ENCODE results near the gene A3GALT2. TPM values are rescaled to one million over a fixed set of nuclear protein-coding genes. Genes with fewer than 3 reads are reported as not detected.
A peak's percentile ranks its signal among the peaks of the same experiment; 100 is the strongest.
"Not testable (repeated sequence)": the region's sequence is repeated elsewhere in the genome, so short reads cannot be mapped to it uniquely, and the experiment has no call there.

A3GALT2 gene
- total RNA-seq, 1 donor from 2014 or later = not detected

DNA sequence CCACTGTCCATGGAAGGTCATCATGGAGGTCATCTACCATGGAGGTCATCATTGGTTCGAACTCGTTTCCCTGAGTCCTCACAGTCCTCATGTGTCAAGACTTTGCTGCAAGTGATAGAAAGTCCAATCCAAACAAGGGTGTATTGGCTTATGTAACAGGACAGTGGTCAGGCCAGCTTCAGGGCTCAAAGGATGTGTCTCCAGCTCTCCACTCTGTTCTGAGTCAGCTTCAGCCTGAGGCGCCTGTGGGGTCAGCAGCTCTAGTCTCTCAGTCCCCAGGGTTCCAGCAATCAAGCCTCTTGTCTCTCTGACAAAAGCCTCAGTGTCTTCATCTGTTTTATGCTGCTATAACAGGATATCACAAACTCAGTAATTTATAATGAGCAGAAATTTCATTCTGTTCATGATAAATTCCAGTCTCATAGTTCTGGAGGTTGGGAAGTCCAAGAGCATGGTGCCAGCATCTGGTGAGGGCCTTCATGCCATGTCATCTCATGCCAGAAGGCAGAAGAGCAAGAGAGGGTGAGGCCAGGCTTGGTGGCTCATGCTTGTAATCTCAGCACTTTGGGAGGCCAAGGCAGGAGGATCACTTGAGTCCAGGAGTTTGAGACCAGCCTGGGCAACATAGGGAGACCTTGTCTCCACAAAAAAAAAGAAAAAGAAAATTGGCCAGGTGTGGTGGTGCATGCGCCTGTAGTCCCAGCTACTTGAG is 19.5 kb downstream of the A3GALT2 start:
- peak; percentile 28 for ATAC-seq (ENCODE audit: poor library complexity)
- intact Hi-C loops (cut with DNase I) = no loop called here
- peak; percentile 42 for DNase-seq

DNA sequence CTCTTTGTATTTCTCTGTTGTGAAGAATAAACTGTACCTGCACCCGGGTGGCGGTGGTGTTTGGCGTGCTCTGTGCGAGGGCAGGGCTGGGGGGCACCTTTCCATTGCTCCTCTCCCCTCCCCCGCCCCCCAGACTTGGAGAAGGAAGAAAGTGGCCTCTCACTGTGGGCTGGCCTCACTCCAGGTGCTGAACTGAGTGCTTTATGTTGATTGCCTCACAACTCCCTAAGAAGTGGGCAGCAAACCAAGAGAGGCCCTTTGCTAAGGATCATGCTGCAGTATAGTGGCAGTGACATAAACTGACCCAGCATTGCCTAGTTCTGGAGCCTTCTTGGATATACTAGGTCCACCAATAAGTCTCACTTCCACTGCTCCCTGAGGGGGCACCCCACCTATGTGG is 20.2 kb downstream of the A3GALT2 start:
- peak; percentile 72 for DNase-seq
- intact Hi-C loops (cut with DNase I) = no loop called here
- ATAC-seq (ENCODE audit: poor library complexity) = peak; percentile 51

DNA sequence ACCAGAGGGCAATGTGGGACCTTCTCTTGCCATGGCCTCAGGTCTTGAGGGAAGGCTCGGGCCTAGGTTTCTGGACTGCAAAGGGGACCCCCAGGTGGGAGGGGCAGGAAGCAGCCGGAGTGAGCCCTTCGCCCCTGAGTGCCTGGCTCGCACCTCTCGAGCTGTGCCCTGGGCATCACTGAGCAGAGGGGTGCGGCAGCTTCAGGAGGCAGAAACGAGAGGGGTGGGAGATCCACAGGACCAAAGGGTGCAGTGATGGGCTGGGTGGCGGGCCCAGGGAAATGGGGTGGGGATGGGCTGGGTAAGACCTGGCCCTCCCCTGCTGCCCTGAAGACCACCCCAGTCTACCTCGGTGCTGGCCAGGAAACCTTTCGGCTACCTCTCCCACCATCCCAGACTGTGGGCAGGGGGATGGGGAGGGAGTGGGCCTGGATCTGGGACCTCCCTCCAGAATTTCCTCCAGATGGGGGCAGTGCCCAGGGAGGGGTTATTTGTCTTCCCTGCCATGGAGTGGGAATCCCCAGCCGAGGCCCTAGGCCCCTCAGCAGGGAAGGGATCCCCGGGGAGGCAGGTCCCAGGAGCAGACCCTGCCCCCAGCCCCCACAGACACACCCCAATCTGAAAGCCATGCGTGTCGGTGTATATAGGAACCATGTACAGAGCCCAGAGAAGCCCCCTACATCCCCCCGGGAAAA is 21.3 kb downstream of the A3GALT2 start:
- peak; percentile 38 for DNase-seq
- ATAC-seq (ENCODE audit: poor library complexity) = no peak
- intact Hi-C loops (cut with DNase I) = loop anchor here (5.0 to 10.0 kb wide), 2 partner anchors 75 to 173 kb away; partner anchors contain the start of gene ZSCAN20

DNA sequence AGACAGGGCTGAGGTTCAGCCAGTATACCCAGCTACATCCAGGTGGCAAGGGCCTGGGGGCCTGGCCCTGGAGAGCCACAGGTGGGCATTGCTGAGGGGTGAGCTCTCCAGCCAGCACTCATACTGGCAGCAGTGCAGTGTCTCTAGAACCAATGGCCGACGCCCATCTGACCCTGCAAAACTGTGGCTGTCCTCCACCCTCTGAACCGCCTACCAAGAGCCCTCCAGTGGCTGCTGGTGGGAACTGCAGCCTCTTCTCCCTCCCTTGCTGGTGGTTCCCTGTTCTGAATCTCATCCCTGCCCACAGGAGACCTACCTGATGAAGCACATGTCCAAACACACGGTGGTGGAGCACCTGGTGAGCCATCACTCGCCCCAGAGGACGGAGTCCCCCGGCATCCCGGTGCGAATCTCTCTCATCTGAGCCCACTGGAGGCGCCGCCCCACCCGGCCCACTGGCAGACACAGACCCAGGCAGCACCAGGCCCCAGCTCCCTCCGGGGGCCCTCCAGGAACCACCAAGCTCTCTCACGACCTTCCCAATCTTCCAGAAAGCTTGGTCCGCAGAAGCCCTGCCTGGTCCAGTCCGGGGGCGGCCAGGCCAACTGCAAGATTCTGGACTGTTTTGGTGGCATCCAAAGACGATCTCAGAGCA is 22.1 kb downstream of the A3GALT2 start:
- peak; percentile 70 for ATAC-seq (ENCODE audit: poor library complexity)
- intact Hi-C loops (cut with DNase I) = loop anchor here (5.0 to 10.0 kb wide), 2 partner anchors 74 to 174 kb away; partner anchors contain the start of gene ZSCAN20
- peak; percentile 89 for DNase-seq

DNA sequence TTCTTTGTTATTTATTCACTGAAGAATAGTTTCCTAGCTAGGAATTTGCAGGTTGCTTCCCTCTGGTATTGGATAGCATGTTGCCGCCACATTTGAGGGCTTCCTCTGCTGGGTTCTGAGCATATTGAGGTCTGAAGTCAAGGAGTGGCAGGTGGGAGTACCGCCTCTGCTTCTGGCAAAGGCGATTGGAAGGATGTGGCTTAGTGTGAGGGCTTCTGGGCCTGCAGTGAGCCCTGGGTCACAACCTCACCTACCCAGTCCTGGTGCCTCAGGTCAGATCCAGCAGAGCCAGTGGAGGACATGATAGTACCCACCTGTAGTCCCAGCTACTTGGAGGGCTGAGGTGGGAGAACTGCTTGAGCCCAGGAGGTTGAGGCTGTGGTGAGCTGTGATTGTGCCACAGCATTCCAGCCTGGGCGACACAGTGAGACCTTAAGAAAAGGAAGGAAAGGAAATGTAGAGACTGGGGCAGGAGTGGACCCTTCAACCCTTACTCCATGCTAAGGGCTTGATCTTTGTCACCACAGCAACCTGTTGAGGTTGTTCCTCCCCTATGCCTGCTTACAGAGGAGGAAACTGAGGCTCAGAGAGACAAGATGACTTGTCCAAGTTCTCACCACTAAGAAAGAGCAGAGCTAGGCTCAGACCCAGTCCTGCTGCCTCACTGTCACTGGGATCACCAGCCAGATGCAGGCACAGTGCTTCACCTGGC is 22.8 kb downstream of the A3GALT2 start:
- DNase-seq (no peak), ATAC-seq (ENCODE audit: poor library complexity) (no peak)
- intact Hi-C loops (cut with DNase I) = loop anchor here (5.0 to 10.0 kb wide), 2 partner anchors 73 to 174 kb away; partner anchors contain the start of gene ZSCAN20

DNA sequence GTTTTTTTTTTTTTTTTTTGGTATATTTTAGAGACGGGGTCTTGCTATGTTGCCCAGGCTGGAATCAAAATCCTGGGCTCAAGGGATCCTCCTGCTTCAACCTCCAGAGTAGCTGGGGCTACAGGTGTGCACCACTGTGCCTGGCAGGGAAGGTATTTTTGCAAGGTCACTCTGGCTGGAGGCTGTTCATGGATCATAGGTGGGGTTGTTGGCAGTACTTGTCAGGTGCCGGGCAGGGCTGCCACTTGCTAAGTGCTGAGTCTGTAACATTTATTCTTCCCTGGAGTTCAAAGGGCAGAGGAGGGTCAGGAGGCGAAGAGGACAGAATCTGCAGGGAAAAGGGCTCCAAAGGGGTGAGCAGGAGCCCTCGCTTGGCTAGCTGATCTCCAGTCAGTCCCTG is 24.1 kb downstream of the A3GALT2 start:
- intact Hi-C loops (cut with DNase I) = loop anchor here (5.0 to 10.0 kb wide), 2 partner anchors 72 to 175 kb away; partner anchors contain the start of gene ZSCAN20
- no peak for DNase-seq

DNA sequence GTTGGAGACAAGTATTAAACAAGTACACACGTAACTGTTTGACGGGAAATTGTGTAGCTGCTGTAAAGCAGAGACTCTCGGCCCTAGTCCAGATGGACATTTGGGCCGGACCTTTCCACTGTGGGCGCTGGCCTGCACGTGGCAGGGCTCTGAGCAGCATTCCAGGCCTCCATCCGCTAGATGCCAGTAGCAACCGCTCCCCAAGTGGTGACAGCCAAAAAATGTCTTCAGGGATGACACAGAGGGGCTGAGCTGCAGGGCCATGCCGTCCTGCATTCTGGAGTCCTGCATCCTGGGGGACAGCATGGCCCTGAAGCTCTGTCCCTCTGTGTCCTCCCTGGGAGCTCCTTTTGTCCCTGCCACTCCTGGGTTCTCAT is 24.8 kb downstream of the A3GALT2 start:
- intact Hi-C loops (cut with DNase I) = loop anchor here (5.0 to 10.0 kb wide), 2 partner anchors 71 to 176 kb away; partner anchors contain the start of gene ZSCAN20
- DNase-seq (peak; percentile 43), ATAC-seq (ENCODE audit: poor library complexity) (no peak)

More for the DNA sequence above, 24.1 kb downstream of the A3GALT2 start:
- ATAC-seq (ENCODE audit: poor library complexity) = no peak

DNA sequence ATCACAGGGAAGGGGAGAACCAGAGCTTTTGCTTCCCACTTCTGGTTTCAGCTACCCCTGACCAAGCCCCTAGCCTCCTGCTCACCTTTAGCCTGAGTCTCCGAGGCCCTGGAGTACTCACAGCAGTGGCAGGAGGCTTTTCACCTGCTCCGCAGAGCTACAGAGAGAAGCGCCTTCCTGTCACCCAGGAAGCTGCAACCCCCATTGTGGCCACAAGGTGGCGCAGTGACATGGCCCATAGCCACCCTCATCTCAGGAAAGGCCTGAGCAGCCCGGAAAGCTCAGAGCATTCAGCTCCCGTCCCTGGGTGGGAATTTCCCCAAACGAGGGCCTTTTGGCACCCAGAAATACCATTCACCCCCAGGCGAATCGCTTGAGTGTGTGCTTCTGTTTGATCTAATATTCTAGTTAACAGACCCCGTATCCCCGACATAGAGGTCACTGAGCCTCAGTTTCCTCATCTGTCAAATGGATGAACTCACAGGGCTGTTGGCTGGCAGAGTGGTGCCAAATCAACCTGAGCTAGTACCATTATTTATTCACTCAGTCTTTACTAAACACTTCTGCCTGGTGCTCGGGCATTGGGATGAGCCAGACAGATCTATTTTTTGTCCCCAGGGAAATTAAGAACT is 25.3 kb downstream of the A3GALT2 start:
- peak; percentile 93 for DNase-seq
- ATAC-seq (ENCODE audit: poor library complexity) = peak; percentile 90
- intact Hi-C loops (cut with DNase I) = loop anchor here (2.0 to 10.0 kb wide), 3 partner anchors 71 to 177 kb away; partner anchors contain the start of gene ZSCAN20

DNA sequence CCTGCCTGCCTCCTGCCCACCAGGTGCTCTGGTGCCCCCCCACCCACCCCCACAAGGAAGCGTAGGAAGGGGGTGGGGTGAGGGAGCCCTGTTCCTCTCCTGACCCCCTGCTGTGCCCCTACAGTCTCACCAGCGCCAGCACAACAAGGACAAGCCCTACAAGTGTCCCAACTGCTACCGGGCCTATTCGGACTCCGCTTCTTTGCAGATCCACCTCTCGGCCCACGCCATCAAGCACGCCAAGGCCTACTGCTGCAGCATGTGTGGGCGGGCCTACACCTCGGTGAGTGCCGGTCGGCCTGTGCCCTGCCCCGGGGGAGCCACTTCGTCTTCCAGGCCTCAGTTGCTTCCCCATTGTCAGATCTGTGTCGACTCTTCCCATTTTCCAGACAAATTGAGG is 25.9 kb downstream of the A3GALT2 start:
- ATAC-seq (ENCODE audit: poor library complexity) (no peak), DNase-seq (peak; percentile 32)
- intact Hi-C loops (cut with DNase I) = loop anchor here (2.0 to 10.0 kb wide), 3 partner anchors 70 to 177 kb away; partner anchors contain the start of gene ZSCAN20

DNA sequence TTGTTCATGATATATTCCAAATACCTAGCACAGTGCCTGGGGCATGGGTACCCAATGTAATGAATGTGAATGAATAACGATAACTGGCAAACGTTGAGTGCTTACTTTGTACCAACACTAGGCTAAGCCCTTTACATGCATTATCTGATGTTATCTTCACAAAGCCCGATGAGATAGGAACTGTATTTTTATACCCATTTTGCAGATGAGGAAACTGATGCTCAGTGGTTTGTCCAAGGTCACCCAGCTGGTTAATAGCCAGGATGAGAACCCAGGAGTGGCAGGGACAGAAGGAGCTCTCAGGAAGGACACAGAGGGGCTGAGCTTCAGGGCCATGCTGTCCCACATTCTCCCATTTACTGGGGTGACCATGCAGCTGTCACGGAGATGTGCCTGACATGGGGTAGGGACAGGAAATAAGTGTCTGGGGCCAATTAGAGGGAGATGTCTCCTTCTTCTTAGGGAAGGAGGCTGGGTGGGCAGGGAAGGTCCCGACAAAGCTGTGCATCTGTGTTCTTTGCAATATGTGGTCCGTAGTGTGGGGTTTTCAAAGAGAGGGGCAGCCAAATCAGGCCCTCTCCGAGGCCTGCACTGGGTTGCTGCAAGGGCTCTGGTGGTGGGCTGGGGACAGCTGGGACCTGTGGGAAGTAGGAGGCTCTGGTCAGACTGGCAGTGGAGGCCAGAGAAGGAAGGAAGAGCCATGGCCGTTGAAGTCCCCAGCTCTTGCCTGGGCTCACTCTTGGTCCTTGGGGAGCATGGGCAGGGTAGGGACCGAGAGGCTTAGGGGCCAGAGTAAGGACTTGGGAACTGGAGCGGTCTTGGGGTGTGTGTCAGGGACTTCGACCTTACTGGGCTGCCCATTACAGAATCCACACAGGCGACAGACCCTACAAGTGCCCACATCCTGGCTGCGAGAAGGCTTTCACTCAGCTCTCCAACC is 26.6 kb downstream of the A3GALT2 start:
- no peak for ATAC-seq (ENCODE audit: poor library complexity)
- intact Hi-C loops (cut with DNase I) = loop anchor here (2.0 to 10.0 kb wide), 3 partner anchors 70 to 178 kb away; partner anchors contain the start of gene ZSCAN20
- peak; percentile 26 for DNase-seq

DNA sequence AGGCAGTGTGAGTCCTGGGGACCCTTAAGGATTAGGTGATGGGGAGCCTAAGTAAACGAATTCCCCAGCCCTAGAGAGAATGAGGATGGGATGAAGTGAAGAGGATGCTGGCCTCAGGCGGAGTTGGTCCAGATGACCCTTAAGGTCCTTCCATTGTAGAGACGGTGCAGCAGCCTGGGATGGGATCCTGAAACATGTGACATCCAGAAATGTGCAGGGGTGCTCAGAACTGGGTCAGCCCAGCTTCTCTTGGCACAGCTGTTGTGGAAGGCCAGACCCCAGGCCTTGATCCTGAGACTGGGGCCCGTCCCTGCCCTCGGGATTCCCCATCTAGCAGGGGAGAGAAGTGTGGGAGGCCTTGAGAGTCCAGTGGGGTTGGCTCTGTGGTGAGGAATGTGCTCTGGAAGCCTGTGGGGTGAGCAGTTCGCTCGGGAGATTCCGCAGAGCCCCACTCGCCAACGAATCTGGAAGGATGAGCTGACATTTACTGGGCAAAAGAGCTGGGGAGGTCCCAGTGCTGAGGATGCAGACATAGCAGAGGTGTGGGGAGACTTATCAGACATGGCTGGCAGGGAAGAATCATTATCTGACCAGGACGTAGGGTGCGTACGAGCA is 28.1 kb downstream of the A3GALT2 start:
- intact Hi-C loops (cut with DNase I) = loop anchor here (10.0 kb wide), 1 partner anchor 68 kb away; no protein-coding TSS in a partner anchor
- ATAC-seq (ENCODE audit: poor library complexity) (no peak), DNase-seq (peak; percentile 26)

DNA sequence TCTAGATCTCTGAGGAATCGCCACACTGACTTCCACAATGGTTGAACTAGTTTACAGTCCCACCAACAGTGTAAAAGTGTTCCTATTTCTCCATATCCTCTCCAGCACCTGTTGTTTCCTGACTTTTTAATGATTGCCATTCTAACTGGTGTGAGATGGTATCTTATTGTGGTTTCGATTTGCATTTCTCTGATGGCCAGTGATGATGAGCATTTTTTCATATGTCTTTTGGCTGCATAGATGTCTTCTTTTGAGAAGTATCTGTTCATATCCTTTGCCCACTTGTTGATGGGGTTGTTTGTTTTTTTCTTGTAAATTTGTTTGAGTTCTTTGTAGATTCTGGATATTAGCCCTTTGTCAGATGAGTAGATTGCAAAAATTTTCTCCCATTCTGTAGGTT is 30.3 kb downstream of the A3GALT2 start:
- not testable (repeated sequence) for ATAC-seq (ENCODE audit: poor library complexity); DNase-seq
- intact Hi-C loops (cut with DNase I) = loop anchor here (10.0 kb wide), 1 partner anchor 66 kb away; no protein-coding TSS in a partner anchor

DNA sequence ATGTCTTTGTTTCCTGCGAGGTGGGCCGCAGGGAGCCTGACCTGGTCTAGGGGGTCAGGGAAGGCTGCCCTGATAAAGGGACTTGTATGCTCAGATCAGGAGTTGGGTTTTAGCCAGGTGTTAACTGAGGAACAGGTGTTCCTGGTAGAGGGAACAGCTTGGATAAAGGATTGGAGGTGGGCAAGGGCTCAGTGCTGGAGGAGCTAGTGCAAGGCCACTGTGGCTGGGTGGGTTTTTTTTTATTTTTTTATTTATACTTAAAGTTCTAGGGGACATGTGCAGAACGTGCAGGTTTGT is 31.1 kb downstream of the A3GALT2 start:
- no peak for ATAC-seq (ENCODE audit: poor library complexity)
- intact Hi-C loops (cut with DNase I) = loop anchor here (10.0 kb wide), 1 partner anchor 65 kb away; no protein-coding TSS in a partner anchor

DNA sequence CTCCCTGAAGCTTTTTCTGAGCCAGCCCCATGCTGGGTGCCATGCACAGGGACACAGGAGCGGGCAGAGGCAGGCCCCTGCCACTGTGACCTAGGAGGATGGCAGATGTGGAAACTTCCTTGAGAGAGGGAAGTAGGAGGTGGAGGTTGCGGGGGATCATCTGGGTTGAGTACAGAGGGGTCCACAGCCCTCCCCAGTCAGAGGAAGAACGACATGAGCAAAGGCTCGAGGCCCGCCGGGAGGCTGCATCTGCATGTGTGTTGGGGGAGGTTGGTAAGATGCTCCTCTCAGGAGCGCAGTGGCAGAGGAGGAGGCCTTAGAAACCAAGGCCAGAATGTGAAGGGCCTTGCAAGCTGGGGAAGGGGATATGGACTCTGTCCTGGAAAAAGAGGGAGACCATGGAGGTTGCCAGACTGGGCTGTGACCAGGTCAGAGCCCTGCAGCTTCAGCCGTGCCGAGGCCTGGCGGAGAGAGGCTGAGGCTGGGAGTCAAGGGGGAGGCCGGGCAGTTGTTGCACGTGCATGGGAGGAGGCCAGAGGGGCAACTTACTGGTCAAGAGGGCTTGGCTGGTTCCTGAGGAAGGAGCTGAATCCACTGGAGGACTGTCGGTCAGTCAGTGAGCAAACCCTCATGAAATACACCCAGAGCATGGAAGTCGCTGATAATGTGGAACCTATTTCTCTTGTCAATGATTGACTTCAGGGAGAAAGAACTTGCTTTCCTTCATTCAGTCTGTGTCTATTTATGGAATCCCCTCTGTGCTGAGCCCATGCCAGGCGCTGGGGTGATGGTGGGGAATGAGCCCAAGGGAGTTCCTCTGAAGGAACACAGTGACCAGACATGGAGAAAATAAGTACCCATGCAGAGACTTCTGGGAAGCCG is 31.7 kb downstream of the A3GALT2 start:
- peak; percentile 68 for ATAC-seq (ENCODE audit: poor library complexity)
- DNase-seq = peak; percentile 38
- intact Hi-C loops (cut with DNase I) = no loop called here

More for the DNA sequence above, 31.1 kb downstream of the A3GALT2 start:
- no peak for DNase-seq

DNA sequence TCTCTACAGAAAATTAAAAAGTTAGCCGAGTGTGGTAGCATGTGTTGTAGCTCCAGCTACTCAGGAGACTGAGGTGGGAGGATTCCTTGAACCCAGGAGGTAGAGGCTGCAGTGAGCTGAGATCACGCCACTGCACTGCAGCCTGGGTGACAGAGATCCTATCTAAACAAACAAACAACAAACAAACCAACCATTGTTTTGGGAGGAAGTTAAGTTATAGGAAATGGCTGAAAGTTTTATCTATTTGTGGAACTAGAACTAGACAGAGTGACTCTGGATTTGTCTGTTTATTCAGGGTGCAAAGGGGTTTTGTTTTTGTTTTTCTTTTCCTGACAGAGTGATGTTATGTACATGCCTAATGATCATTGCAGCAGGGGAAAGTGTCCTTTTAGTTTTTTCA is 33.6 kb downstream of the A3GALT2 start:
- intact Hi-C loops (cut with DNase I) = no loop called here
- ATAC-seq (ENCODE audit: poor library complexity) (no peak), DNase-seq (no peak)
